Thyroid gland (tissue), 4 donors: Measurements from ENCODE around the gene PLGRKT. TPM values are rescaled to one million over a fixed set of nuclear protein-coding genes. Genes with fewer than 3 reads are reported as not detected.

Source experiments
- DNase-seq, 2 donors: peaks; one replicate each; pipeline ENCODE4 v3.0.0-alpha.2; 2019
- H3K27ac ChIP-seq, 3 donors: fragments of 200-600 bp; sonication (generic); 1 replicate in 2 of 3; 2 replicates in 1 of 3; pipeline ENCODE4 v1.5.1; 2016 to 2019; ENCODE audit warnings: mild to moderate bottlenecking in 1 of 3, moderate library complexity in 1 of 3
- H3K27me3 ChIP-seq: fragments of 200-600 bp; sonication (generic); one replicate; pipeline ENCODE4 v1.5.1; 2019
- H3K36me3 ChIP-seq, 2 donors: fragments of 200-600 bp; sonication (generic); one replicate each; pipeline ENCODE4 v1.5.1; 2016 to 2019
- H3K4me1 ChIP-seq, 2 donors: fragments of 200-600 bp; sonication (generic); one replicate each; pipeline ENCODE4 v1.5.1; 2017 to 2019
- H3K4me3 ChIP-seq, 3 donors: fragments of 200-600 bp; sonication (generic); replicated peaks in 1 of 3; 1 replicate in 2 of 3; 2 replicates in 1 of 3; pipeline ENCODE4 v1.5.1; 2016; ENCODE audit warnings: mild to moderate bottlenecking in 1 of 3
- H3K9me3 ChIP-seq: fragments of 200-600 bp; sonication (generic); one replicate; pipeline ENCODE4 v1.5.1; 2017
- POLR2A ChIP-seq, 2 donors: fragments of 450-650 bp; IDR thresholded peaks; one replicate each; pipeline ENCODE4 v1.6.1; 2017; ENCODE audit warnings: antibody characterized with exemption in 2 of 2, mild to moderate bottlenecking in 2 of 2, moderate library complexity in 1 of 2
- WGBS, 2 donors: methylation state at CpG; one replicate each; pipeline ENCODE4 v1.1.5; 2017; 5-methylcytosine and 5-hydroxymethylcytosine counted together
- intact Hi-C: fragments of 100-400 bp; cut with DNase I; formaldehyde crosslinking; loops from one replicate; pipeline ENCODE4 v1.15.1; 2023
- total RNA-seq, 4 donors: library from RNA; depleted of rRNA; stranded (reverse); fragments of >200 nt; gene quantifications; one replicate each; pipeline ENCODE4 v1.2.3, GENCODE V29; 2016
- TF ChIP-seq, protein P1 (sequence below), 6 experiments: fragments of 200-600 bp in 3 of 6; fragments of 450-650 bp in 3 of 6; sonication (generic) in 3 of 6; IDR thresholded peaks; one replicate each; pipeline ENCODE4 v1.5.1; 2016 to 2019; ENCODE audit warnings: antibody characterized with exemption in 6 of 6, mild to moderate bottlenecking in 2 of 6, inconsistent platforms in 1 of 6, moderate library complexity in 1 of 6

Gene PLGRKT
- total RNA-seq, 4 donors from 2014 or later = 16.2 to 32.7 (median 27.7) TPM

DNA sequence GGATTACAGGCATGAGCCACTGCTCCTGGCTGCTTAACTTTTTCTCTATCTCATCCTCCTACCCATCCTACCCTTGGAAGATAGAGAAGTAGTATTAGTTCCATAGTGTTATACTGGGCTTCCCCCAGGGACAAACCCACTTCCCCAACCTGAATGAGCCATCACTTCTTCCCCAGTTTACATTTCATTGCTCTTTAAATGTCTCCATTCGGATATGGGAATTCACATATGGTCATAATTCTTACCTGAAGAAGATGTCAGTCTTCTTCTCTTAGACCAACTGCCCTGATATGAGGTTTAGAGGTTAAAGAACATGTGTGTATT, 14.5 kb upstream of the PLGRKT start:
- no peak for DNase-seq
- Histone ChIP-seq H3K4me3 (no peak overlapping the region), H3K9me3 (no peaks in the 10 kb centered on the region), H3K27ac (no peak overlapping the region), H3K27me3 (no peaks in the 10 kb centered on the region), H3K36me3 (no peaks in the 10 kb centered on the region), H3K4me1 (peaks cover 6 to 12% of the 10 kb centered on the region in 2 donors)
- no peak for TF ChIP-seq POLR2A (IDR thresholded peaks at IDR 0.05)
- TF ChIP-seq, protein P1, sequence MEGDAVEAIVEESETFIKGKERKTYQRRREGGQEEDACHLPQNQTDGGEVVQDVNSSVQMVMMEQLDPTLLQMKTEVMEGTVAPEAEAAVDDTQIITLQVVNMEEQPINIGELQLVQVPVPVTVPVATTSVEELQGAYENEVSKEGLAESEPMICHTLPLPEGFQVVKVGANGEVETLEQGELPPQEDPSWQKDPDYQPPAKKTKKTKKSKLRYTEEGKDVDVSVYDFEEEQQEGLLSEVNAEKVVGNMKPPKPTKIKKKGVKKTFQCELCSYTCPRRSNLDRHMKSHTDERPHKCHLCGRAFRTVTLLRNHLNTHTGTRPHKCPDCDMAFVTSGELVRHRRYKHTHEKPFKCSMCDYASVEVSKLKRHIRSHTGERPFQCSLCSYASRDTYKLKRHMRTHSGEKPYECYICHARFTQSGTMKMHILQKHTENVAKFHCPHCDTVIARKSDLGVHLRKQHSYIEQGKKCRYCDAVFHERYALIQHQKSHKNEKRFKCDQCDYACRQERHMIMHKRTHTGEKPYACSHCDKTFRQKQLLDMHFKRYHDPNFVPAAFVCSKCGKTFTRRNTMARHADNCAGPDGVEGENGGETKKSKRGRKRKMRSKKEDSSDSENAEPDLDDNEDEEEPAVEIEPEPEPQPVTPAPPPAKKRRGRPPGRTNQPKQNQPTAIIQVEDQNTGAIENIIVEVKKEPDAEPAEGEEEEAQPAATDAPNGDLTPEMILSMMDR (IDR thresholded peaks at IDR 0.05) = no peak
- 93% methylated on average over 1 of the region's 1 CpG for WGBS, 2 donors
- intact Hi-C loops = no loop called here

DNA sequence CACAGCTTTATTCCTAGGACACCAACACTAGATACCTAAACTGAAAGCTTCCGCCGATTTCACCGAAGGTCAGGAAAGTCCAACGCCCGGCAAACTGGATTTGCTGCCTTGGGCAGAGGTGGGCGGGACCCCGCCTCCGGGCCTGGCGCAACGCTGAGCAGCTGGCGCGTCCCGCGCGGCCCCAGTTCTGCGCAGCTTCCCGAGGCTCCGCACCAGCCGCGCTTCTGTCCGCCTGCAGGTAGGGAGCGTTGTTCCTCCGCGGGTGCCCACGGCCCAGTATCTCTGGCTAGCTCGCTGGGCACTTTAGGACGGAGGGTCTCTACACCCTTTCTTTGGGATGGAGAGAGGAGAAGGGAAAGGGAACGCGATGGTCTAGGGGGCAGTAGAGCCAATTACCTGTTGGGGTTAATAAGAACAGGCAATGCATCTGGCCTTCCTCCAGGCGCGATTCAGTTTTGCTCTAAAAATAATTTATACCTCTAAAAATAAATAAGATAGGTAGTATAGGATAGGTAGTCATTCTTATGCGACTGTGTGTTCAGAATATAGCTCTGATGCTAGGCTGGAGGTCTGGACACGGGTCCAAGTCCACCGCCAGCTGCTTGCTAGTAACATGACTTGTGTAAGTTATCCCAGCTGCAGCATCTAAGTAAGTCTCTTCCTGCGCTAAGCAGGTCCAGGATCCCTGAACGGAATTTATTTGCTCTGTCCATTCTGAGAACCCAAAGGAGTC, 12.8 kb upstream of the PLGRKT start, which contains the start of gene CD274:
Gene CD274 (plus strand): TSS at position 184 of the 733 bp plus-strand sequence. CDS start 5,572 bp downstream, outside the sequence.
- peak; percentile 94 to 96 for DNase-seq
- peak within 1 kb of the TSS in 2 of 3 donors; percentile 38 to 52 for H3K4me3 ChIP-seq
- H3K27me3 ChIP-seq = no peaks in the 10 kb centered on the region
- no peaks in the 10 kb centered on the region for H3K9me3 ChIP-seq
- H3K36me3 ChIP-seq = no peaks in the 10 kb centered on the region
- 6 to 12% methylated on average over 29 to 36 of the region's 36 CpGs for WGBS, 2 donors
- H3K27ac ChIP-seq = peak within 1 kb of the TSS; percentile 72 to 91 (median 88)
- intact Hi-C loops = no loop called here
- H3K4me1 ChIP-seq = peaks cover 6 to 12% of the 10 kb centered on the region in 2 donors
- peak in 1 of 2 donors; percentile 83 for TF ChIP-seq POLR2A (IDR thresholded peaks at IDR 0.05)
- TF ChIP-seq, protein P1 (IDR thresholded peaks at IDR 0.05) = peak; percentile 25 to 83 (median 70)

- H3K4me1 ChIP-seq = peaks cover 6 to 12% of the 10 kb centered on the region in 2 donors
- intact Hi-C loops = no loop called here
- peak overlapping the region; percentile 72 to 91 (median 88) for H3K27ac ChIP-seq
- DNase-seq = no peak
- 52 to 56% methylated on average over 15 of the region's 15 CpGs for WGBS, 2 donors
- no peaks in the 10 kb centered on the region for H3K9me3 ChIP-seq
- H3K27me3 ChIP-seq = no peaks in the 10 kb centered on the region
- H3K36me3 ChIP-seq = no peaks in the 10 kb centered on the region
- TF ChIP-seq POLR2A (IDR thresholded peaks at IDR 0.05) = no peak
- TF ChIP-seq, protein P1 (IDR thresholded peaks at IDR 0.05) = no peak
- peak overlapping the region in 2 of 3 donors; percentile 38 to 52 for H3K4me3 ChIP-seq
Measured at GRCh38 chr9:5449521-5450358, 12.0 kb upstream of the PLGRKT start.

DNA sequence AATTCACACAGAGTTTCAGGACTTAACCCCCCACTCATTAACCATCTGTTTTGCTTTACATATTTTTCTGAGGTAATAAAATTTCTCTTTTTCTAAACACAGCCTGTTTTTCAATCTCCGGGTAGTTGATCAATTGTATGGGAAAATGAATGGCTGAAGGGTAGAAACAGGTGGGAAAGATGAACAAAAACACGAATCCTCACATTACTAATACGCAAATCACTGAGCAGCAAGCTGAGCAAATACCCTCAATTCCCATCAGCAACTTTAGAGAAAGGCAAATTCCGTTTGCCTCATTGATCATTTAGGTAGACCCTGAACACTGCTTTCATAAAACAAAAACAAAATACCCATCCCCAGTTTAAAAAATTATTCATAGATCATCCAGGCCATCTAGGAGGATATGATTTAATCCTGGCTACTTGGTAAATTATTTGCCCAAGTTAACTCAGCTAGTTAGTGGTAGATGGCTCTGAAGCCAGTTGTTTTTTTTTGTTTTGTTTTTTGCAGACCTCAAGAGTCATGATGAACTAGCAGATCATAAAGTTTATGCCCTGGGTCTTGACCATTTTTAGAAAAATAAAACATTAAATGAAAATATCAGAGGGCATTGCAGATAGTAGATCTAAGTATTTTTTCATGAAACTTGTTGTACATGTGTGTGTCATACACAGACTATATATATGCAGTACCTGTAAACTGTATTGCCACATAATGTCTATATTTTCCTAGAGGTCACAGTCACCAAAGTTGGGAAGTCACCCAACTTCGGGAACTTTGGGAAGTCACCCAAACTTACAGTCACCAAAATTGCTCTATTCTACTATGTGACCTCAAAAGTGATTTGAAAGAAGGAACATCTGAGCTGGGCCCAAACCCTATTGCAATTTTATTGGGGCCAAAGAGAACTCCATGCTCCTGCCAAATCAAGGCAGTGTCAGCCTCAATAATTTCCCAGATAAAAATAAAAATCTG, 11.0 kb upstream of the PLGRKT start:
- Histone ChIP-seq H3K4me1 (peaks cover 6 to 12% of the 10 kb centered on the region in 2 donors), H3K27ac (peak overlapping the region in 1 of 3 donors; percentile 88), H3K4me3 (no peak overlapping the region), H3K9me3 (no peaks in the 10 kb centered on the region), H3K27me3 (no peaks in the 10 kb centered on the region), H3K36me3 (no peaks in the 10 kb centered on the region)
- intact Hi-C loops = no loop called here
- TF ChIP-seq, protein P1 (IDR thresholded peaks at IDR 0.05) = no peak
- no peak for TF ChIP-seq POLR2A (IDR thresholded peaks at IDR 0.05)
- no peak for DNase-seq
- 91 to 93% methylated on average over 5 of the region's 5 CpGs for WGBS, 2 donors
